GM12864 (cell line): ENCODE results near the gene LONP2.
"Not testable (repeated sequence)": the region's sequence is repeated elsewhere in the genome, so short reads cannot be mapped to it uniquely, and the experiment has no call there.

Experiments
- DNase-seq: peaks from one replicate; pipeline ENCODE4 v3.0.0-alpha.2; 2011; ENCODE audit warnings: low read depth
- H3K4me3 ChIP-seq: 2 replicates; pipeline ENCODE4 v1.5.1; 2011; ENCODE audit warnings: mild to moderate bottlenecking, low read depth, low read length, control low read depth
- CTCF ChIP-seq: IDR thresholded peaks from 2 replicates; pipeline ENCODE4 v1.5.1; 2011; ENCODE audit warnings: low read depth, mild to moderate bottlenecking, moderate library complexity, low read length, control low read depth, inconsistent platforms; ENCODE audit errors: missing control alignments

LONP2 gene

GRCh38 chr16:48365601-48366164 is 121.6 kb downstream of the LONP2 start:
- no peak for TF ChIP-seq CTCF
- DNase-seq = peak; percentile 47
- peak overlapping the region; percentile 74 for H3K4me3 ChIP-seq

- DNase-seq = peak; percentile 64
- peak overlapping the region; percentile 74 for H3K4me3 ChIP-seq
- no peak for TF ChIP-seq CTCF
These were observed 122.3 kb downstream of the LONP2 start for GRCh38 chr16:48366165-48367093.

- no peak for DNase-seq
- no peak for TF ChIP-seq CTCF
- no peak overlapping the region for H3K4me3 ChIP-seq
These were observed 123.4 kb downstream of the LONP2 start for GRCh38 chr16:48367441-48368049.

GRCh38 chr16:48369765-48370164 is 125.7 kb downstream of the LONP2 start:
- no peak for DNase-seq
- no peak for TF ChIP-seq CTCF
- no peak overlapping the region for H3K4me3 ChIP-seq

GRCh38 chr16:48370229-48370628 is 126.1 kb downstream of the LONP2 start:
- DNase-seq = no peak
- TF ChIP-seq CTCF = no peak
- no peak overlapping the region for H3K4me3 ChIP-seq

- not testable (repeated sequence) for DNase-seq, H3K4me3 ChIP-seq
These were observed 126.7 kb downstream of the LONP2 start for GRCh38 chr16:48370668-48371392.

GRCh38 chr16:48371393-48371780 is 127.3 kb downstream of the LONP2 start:
- DNase-seq = no peak
- H3K4me3 ChIP-seq = no peak overlapping the region
- no peak for TF ChIP-seq CTCF
